OCI-LY3 (cell line): Measurements from ENCODE around the gene DOCK10.

Experiments
- EZH2phosphoT487 ChIP-seq: fragments of 200-600 bp; shearing (Covaris generic); IDR thresholded peaks from 2 replicates; pipeline ENCODE4 v1.6.1; 2018; ENCODE audit warnings: antibody characterized with exemption, mixed run types, low read depth
- TF ChIP-seq, protein P1 (sequence below): fragments of 200-600, 300-600 bp; sonication (generic); IDR thresholded peaks from 2 replicates; pipeline ENCODE4 v1.5.1; 2014; ENCODE audit warnings: antibody characterized with exemption, low read length, low read depth

GRCh38 chr2:224796695-224797305, 245.5 kb downstream of the DOCK10 start:
- TF ChIP-seq, protein P1, sequence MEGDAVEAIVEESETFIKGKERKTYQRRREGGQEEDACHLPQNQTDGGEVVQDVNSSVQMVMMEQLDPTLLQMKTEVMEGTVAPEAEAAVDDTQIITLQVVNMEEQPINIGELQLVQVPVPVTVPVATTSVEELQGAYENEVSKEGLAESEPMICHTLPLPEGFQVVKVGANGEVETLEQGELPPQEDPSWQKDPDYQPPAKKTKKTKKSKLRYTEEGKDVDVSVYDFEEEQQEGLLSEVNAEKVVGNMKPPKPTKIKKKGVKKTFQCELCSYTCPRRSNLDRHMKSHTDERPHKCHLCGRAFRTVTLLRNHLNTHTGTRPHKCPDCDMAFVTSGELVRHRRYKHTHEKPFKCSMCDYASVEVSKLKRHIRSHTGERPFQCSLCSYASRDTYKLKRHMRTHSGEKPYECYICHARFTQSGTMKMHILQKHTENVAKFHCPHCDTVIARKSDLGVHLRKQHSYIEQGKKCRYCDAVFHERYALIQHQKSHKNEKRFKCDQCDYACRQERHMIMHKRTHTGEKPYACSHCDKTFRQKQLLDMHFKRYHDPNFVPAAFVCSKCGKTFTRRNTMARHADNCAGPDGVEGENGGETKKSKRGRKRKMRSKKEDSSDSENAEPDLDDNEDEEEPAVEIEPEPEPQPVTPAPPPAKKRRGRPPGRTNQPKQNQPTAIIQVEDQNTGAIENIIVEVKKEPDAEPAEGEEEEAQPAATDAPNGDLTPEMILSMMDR = no peak
- TF ChIP-seq EZH2phosphoT487 = no peak
